IPS-20b (cell line): ENCODE results near the gene EAF1.
"Not testable (repeated sequence)": the region's sequence is repeated elsewhere in the genome, so short reads cannot be mapped to it uniquely, and the experiment has no call there.

Experiments used
- H3K27ac ChIP-seq: one replicate; pipeline ENCODE4 v1.5.1; 2013; ENCODE audit warnings: low read length
- H3K27me3 ChIP-seq: 2 replicates; pipeline ENCODE4 v1.6.1; 2013; ENCODE audit warnings: mild to moderate bottlenecking, low read length, inconsistent platforms; ENCODE audit not compliant: insufficient read depth
- H3K36me3 ChIP-seq: 2 replicates; pipeline ENCODE4 v1.6.1; 2013; ENCODE audit warnings: low read depth, mild to moderate bottlenecking, inconsistent platforms, low read length, moderate library complexity; ENCODE audit not compliant: insufficient read depth
- H3K4me1 ChIP-seq: 2 replicates; pipeline ENCODE4 v1.6.1; 2013; ENCODE audit warnings: mild to moderate bottlenecking, control low read depth, inconsistent platforms, low read length, moderate library complexity; ENCODE audit not compliant: insufficient read depth
- H3K4me3 ChIP-seq: 2 replicates; pipeline ENCODE4 v1.5.1; 2013; ENCODE audit warnings: mild to moderate bottlenecking, low read length, inconsistent platforms
- H3K9ac ChIP-seq: 2 replicates; pipeline ENCODE4 v1.6.1; 2013; ENCODE audit warnings: low read depth, mild to moderate bottlenecking, inconsistent platforms, low read length, moderate library complexity
- H3K9me3 ChIP-seq: 2 replicates; pipeline ENCODE4 v1.6.1; 2013; ENCODE audit warnings: mild to moderate bottlenecking, low read depth, low read length, inconsistent platforms; ENCODE audit not compliant: insufficient read depth

EAF1 gene

DNA sequence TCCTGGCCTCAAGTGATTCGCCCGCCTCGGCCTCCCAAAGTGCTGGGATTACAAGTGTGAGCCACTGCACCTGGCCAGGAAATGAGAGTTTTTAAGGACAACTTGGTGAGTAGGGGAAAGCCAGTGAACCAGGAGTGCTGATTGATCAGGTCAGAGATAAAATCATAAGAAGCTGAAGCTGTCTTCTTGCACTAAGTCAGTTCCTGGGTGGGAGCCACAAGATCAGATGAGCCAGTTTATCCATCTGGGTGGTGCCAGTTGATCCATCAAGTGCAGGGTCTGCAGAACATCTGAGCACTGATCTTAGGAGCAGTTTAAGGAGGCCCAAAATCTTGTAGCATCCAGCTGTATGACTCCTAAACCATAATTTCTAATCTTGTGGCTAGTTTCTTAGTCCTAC, 39.1 kb upstream of the EAF1 start:
- not testable (repeated sequence) for H3K9ac ChIP-seq, H3K27ac ChIP-seq, H3K9me3 ChIP-seq, H3K36me3 ChIP-seq, H3K4me1 ChIP-seq, H3K27me3 ChIP-seq, H3K4me3 ChIP-seq

- H3K9me3 ChIP-seq, result no peaks in the 10 kb centered on the region
- no peak overlapping the region for H3K4me3 ChIP-seq
- H3K36me3 ChIP-seq, result no peaks in the 10 kb centered on the region
- no peak overlapping the region for H3K27ac ChIP-seq
- no peak overlapping the region for H3K9ac ChIP-seq
- no peaks in the 10 kb centered on the region for H3K27me3 ChIP-seq
- no peaks in the 10 kb centered on the region for H3K4me1 ChIP-seq
Observed at GRCh38 chr3:15390460-15390859, 36.9 kb upstream of the EAF1 start.

GRCh38 chr3:15391007-15391406, 36.4 kb upstream of the EAF1 start:
- Histone ChIP-seq H3K9me3 (no peaks in the 10 kb centered on the region), H3K27ac (no peak overlapping the region), H3K9ac (no peak overlapping the region), H3K27me3 (no peaks in the 10 kb centered on the region), H3K36me3 (no peaks in the 10 kb centered on the region), H3K4me1 (no peaks in the 10 kb centered on the region), H3K4me3 (no peak overlapping the region)

DNA sequence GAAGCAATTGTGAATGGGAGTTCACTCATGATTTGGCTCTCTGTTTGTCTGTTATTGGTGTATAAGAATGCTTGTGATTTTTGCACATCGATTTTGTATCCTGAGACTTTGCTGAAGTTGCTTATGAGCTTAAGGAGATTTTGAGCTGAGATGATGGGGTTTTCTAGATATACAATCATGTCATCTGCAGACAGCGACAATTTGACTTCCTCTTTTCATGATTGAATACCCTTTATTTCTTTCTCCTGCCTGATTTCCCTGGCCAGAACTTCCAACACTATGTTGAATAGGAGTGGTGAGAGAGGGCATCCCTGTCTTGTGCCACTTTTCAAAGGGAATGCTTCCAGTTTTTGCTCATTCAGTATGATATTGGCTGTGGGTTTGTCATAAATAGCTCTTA, 34.1 kb upstream of the EAF1 start:
- H3K27me3 ChIP-seq, H3K9ac ChIP-seq, H3K4me1 ChIP-seq, H3K4me3 ChIP-seq, H3K27ac ChIP-seq, H3K36me3 ChIP-seq: not testable (repeated sequence)
- H3K9me3 ChIP-seq, result peaks cover 11% of the 10 kb centered on the region

- H3K27ac ChIP-seq, H3K4me1 ChIP-seq, H3K27me3 ChIP-seq, H3K36me3 ChIP-seq, H3K9ac ChIP-seq, H3K4me3 ChIP-seq: not testable (repeated sequence)
- H3K9me3 ChIP-seq, result peaks cover 11% of the 10 kb centered on the region
Observed at GRCh38 chr3:15398731-15399133, 28.7 kb upstream of the EAF1 start.

GRCh38 chr3:15399970-15400369, 27.4 kb upstream of the EAF1 start:
- Histone ChIP-seq H3K9me3 (peaks cover 11% of the 10 kb centered on the region), H3K4me1 (no peaks in the 10 kb centered on the region), H3K36me3 (no peaks in the 10 kb centered on the region), H3K27ac (no peak overlapping the region), H3K4me3 (no peak overlapping the region), H3K9ac (no peak overlapping the region), H3K27me3 (no peaks in the 10 kb centered on the region)

- no peak overlapping the region for H3K9ac ChIP-seq
- H3K27me3 ChIP-seq, result no peaks in the 10 kb centered on the region
- H3K4me1 ChIP-seq, result no peaks in the 10 kb centered on the region
- H3K36me3 ChIP-seq, result no peaks in the 10 kb centered on the region
- peaks cover 11% of the 10 kb centered on the region for H3K9me3 ChIP-seq
- H3K27ac ChIP-seq, result no peak overlapping the region
- H3K4me3 ChIP-seq, result no peak overlapping the region
Observed at GRCh38 chr3:15401936-15402335, 25.5 kb upstream of the EAF1 start.

DNA sequence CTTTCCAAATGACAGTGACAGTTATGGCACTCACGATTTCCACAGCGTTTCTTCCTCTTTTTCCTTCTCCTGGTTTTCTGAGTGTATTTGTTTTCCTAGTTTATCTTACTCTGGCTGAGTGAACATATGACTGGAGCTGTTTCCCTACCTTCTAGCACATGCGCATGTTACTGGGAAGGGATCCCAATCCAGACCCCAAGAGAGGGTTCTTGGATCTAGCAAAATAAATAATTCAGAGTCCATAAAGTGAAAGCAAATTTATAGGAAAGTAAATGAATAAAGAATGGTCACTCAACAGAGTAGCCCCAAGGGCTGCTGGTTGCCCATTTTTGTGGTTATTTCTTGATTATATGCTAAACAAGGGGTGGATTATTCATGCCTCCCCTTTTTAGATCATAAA, 23.9 kb upstream of the EAF1 start:
- Histone ChIP-seq H3K27ac (no peak overlapping the region), H3K4me1 (no peaks in the 10 kb centered on the region), H3K9ac (no peak overlapping the region), H3K27me3 (no peaks in the 10 kb centered on the region), H3K4me3 (no peak overlapping the region), H3K9me3 (no peaks in the 10 kb centered on the region), H3K36me3 (no peaks in the 10 kb centered on the region)

DNA sequence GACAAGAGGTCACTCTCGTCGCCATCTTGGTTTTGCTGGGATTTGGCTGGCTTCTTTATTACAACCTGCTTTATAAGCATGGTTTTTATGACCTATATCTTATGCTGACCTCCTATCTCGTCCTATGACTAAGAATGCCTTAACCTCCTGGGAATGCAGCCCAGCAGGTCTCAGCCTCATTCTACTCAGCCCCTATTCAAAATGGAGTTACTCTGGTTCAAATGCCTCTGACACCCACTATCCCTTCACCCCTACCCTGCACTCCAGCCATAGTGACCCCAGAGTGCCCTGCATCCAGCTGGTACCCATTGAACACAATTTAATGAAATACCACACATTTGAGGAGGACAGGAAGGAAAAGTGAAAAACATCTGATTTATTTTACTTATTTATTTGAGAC, 23.4 kb upstream of the EAF1 start:
- no peaks in the 10 kb centered on the region for H3K9me3 ChIP-seq
- H3K4me3 ChIP-seq, result no peak overlapping the region
- no peaks in the 10 kb centered on the region for H3K36me3 ChIP-seq
- H3K9ac ChIP-seq, result no peak overlapping the region
- no peaks in the 10 kb centered on the region for H3K27me3 ChIP-seq
- no peaks in the 10 kb centered on the region for H3K4me1 ChIP-seq
- no peak overlapping the region for H3K27ac ChIP-seq

DNA sequence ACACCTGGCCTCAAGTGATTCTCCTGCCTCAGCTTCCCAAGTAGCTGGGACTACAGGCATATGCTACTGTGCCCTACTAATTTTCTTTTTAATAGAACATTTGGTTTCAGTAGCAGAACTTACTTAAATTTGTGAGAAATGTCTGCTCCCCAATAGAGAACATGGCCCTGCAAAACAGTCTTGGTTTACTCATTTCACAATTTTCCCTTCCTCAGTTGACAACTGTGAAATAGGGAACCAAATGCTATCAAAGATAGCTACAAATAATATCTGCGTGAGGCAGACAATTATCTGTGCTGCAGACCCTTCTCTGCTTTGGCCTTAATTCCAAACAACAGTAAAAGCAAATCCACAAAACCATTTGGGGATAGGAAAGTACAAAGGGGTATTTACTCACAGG, 22.6 kb upstream of the EAF1 start:
- H3K27ac ChIP-seq, result no peak overlapping the region

DNA sequence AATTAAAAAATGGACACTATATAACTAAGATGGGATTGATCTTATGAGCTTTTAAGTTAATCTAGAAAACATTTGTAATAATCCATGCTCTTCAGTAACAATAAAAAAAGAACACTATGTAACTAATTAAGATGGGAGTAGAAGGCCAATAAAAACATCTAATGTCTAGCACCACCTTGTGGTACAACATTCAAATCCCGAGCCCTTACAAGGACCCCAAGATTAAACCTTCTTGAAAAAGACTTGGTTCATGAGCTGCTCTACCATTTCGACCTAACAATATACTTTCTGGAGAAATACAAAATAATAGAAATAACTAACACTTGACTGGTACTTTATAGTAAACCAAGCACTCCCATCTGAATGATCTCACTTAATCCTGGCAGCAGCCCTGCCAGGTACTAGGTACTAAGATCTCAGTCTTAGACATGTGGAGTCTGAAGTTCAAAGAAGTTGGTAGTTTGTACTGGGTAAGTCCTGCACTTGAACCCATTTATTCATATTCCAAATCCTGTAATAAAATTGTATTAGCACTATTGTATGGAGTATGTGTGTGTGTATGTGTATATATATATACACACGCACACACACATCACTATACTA, 21.8 kb upstream of the EAF1 start:
- H3K4me1 ChIP-seq, result no peaks in the 10 kb centered on the region
- H3K36me3 ChIP-seq, result peaks cover 11% of the 10 kb centered on the region; the same call in 1 of the 2 replicates
- no peak overlapping the region for H3K4me3 ChIP-seq
- H3K9ac ChIP-seq, result no peak overlapping the region
- no peaks in the 10 kb centered on the region for H3K27me3 ChIP-seq
- no peaks in the 10 kb centered on the region for H3K9me3 ChIP-seq
- no peak overlapping the region for H3K27ac ChIP-seq

More for the DNA sequence above, 22.6 kb upstream of the EAF1 start:
- Histone ChIP-seq H3K9ac (no peak overlapping the region), H3K27me3 (no peaks in the 10 kb centered on the region), H3K4me3 (no peak overlapping the region), H3K4me1 (no peaks in the 10 kb centered on the region), H3K36me3 (peaks cover 4% of the 10 kb centered on the region; the same call in 1 of the 2 replicates), H3K9me3 (no peaks in the 10 kb centered on the region)

GRCh38 chr3:15409239-15409638, 18.2 kb upstream of the EAF1 start:
- no peak overlapping the region for H3K27ac ChIP-seq
- H3K36me3 ChIP-seq, result peaks cover 44% of the 10 kb centered on the region
- no peaks in the 10 kb centered on the region for H3K4me1 ChIP-seq
- H3K9me3 ChIP-seq, result no peaks in the 10 kb centered on the region
- H3K4me3 ChIP-seq, result no peak overlapping the region
- no peak overlapping the region for H3K9ac ChIP-seq
- H3K27me3 ChIP-seq, result no peaks in the 10 kb centered on the region

GRCh38 chr3:15409774-15410173, 17.6 kb upstream of the EAF1 start:
- Histone ChIP-seq H3K4me1 (no peaks in the 10 kb centered on the region), H3K9me3 (no peaks in the 10 kb centered on the region), H3K4me3 (no peak overlapping the region), H3K27ac (no peak overlapping the region), H3K9ac (no peak overlapping the region), H3K36me3 (peaks cover 49% of the 10 kb centered on the region), H3K27me3 (no peaks in the 10 kb centered on the region)
